Colonic mucosa (tissue), 4 donors: ENCODE data around the gene WDFY3. TPM values are rescaled to one million over a fixed set of nuclear protein-coding genes. Genes with fewer than 3 reads are reported as not detected.
A peak's percentile ranks its signal among the peaks of the same experiment; 100 is the strongest.

Source experiments
- DNase-seq: peaks from one replicate; pipeline ENCODE4 v3.0.0-alpha.2; 2020
- H3K27ac ChIP-seq: fragments of 200-600 bp; one replicate; pipeline ENCODE4 v1.8.0; 2021
- H3K27me3 ChIP-seq: fragments of 200-600 bp; one replicate; pipeline ENCODE4 v1.8.0; 2021
- H3K36me3 ChIP-seq: fragments of 200-600 bp; one replicate; pipeline ENCODE4 v1.8.0; 2021
- H3K4me1 ChIP-seq: fragments of 200-600 bp; one replicate; pipeline ENCODE4 v1.8.0; 2021; ENCODE audit warnings: mild to moderate bottlenecking
- H3K4me3 ChIP-seq: fragments of 200-600 bp; one replicate; pipeline ENCODE4 v1.8.0; 2021
- H3K9ac ChIP-seq, 2 donors: one replicate each; pipeline ENCODE4 v1.7.0; 2013; ENCODE audit warnings: control low read depth in 2 of 2, low read depth in 2 of 2, low read length in 2 of 2
- H3K9me3 ChIP-seq: fragments of 200-600 bp; one replicate; pipeline ENCODE4 v1.8.0; 2021
- intact Hi-C: fragments of 100-400 bp; cut with DNase I; formaldehyde crosslinking; loops from one replicate; pipeline ENCODE4 v1.14.1; 2022
- total RNA-seq, 2 donors: library from RNA; stranded (reverse); fragmentation: NEBNext Ultra II Directional in 1 of 2; extraction: Animal tissue kit (Norgen Biotek cat#: 25700) in 1 of 2; gene quantifications; one replicate each; pipeline ENCODE4 v1.2.1, GENCODE V29; 2021
- TF ChIP-seq, protein P1 (sequence below): fragments of 200-600 bp; IDR thresholded peaks from one replicate; pipeline ENCODE4 v1.8.0; 2022; ENCODE audit warnings: antibody characterized with exemption, mild to moderate bottlenecking
- donor health status: healthy.
- donor health status: DM: no; HTN: no; CAD: no.
- donor health status: DM: no; HTN: no; CAD: no.

Gene WDFY3
- total RNA-seq, 2 donors from 2014 or later, result 46.3 to 50.8 TPM

DNA sequence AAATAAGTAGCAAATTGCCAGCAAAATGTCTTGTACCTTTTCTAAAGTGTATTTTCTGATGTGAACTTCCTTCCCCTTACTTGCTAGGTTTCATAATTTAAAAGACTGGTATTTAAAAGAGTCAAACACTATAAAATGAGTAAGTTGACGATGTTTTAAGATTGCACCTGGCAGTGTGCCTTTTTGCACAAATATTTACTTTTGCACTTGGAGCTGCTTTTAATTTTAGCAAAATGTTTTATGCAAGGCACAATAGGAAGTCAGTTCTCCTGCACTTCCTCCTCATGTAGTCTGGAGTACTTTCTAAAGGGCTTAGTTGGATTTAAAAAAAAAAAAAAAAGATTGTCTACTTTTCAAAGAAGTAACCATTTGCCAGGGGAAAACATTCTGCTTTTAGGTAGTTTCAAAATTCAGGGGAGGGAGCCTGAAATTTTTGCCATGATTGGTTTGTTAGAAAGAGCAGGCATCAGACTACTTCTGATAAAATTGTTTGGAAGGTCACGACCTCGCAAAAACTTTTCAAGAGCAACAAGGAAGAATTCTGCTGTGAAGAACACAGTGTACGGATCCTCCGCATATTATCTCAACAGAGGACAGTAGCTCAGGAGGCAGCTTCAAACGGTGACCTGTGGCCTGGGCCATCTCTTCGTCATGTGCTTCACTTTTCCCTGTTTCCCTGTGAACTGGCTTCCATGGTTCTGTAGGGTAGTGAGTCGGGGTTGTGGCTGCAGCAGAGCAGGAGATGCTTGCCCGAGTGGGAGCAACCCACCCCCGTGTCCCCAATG lies 317.4 kb downstream of the WDFY3 start:
- Histone ChIP-seq H3K9me3 (no peaks in the 10 kb centered on the region), H3K27ac (peak overlapping the region; percentile 68), H3K4me1 (peaks cover 11% of the 10 kb centered on the region), H3K9ac (peak overlapping the region in 1 of 2 donors; percentile 15), H3K4me3 (no peak overlapping the region), H3K27me3 (no peaks in the 10 kb centered on the region), H3K36me3 (no peaks in the 10 kb centered on the region)
- peak; percentile 73 for DNase-seq
- TF ChIP-seq, protein P1, sequence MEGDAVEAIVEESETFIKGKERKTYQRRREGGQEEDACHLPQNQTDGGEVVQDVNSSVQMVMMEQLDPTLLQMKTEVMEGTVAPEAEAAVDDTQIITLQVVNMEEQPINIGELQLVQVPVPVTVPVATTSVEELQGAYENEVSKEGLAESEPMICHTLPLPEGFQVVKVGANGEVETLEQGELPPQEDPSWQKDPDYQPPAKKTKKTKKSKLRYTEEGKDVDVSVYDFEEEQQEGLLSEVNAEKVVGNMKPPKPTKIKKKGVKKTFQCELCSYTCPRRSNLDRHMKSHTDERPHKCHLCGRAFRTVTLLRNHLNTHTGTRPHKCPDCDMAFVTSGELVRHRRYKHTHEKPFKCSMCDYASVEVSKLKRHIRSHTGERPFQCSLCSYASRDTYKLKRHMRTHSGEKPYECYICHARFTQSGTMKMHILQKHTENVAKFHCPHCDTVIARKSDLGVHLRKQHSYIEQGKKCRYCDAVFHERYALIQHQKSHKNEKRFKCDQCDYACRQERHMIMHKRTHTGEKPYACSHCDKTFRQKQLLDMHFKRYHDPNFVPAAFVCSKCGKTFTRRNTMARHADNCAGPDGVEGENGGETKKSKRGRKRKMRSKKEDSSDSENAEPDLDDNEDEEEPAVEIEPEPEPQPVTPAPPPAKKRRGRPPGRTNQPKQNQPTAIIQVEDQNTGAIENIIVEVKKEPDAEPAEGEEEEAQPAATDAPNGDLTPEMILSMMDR, result no peak
- intact Hi-C loops, result no loop called here

DNA sequence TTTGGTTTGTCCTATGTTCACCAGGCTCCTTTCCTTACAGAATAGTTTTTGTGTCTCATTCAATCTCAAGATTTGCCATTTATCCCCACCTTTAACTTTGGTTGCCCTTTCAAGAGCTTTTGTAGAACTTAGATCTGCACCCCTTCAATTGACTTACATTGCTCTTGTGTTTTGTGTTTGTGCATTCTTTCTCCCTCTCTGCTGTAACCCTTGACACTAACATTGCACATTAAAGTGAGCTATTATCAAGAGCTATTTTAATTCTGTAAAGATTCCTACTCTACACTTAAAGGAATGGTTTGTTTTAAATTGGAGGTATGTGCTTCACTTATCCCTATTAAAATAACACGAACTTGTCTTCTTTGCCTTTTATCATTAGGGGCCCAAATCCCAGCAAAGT lies 318.3 kb downstream of the WDFY3 start:
- Histone ChIP-seq H3K4me1 (peaks cover 11% of the 10 kb centered on the region), H3K9ac (peak overlapping the region in 1 of 2 donors; percentile 15), H3K36me3 (no peaks in the 10 kb centered on the region), H3K9me3 (no peaks in the 10 kb centered on the region), H3K27me3 (no peaks in the 10 kb centered on the region), H3K4me3 (no peak overlapping the region), H3K27ac (peak overlapping the region; percentile 68)
- TF ChIP-seq, protein P1, result no peak
- no peak for DNase-seq
- intact Hi-C loops, result no loop called here

DNA sequence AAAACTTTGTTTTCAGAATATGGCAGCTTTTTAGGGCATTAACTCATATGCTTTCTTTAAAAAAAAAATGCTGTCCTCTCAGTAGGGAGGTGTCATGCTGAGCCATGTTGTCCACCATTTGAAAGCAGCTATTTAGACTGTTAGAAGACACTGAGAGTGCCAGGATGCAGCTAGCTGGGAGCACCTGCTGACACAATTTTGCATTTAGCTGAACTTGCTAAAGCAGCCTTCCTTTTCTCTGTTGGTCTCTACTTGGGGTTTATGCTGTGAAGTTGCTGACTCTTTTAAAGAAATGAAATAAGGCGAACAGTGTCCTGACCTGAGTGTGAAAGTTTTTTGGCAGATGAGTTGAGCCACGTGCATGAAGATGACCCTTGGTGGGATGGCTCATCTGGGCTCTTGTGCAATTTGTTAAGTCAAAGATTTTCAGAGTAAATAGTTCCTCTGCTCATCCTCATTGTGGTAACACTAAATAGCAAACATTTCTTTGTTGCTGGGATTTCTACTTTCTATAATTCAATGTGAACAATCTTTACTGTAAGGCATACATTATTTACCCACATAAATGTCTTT lies 319.1 kb downstream of the WDFY3 start:
- Histone ChIP-seq H3K27me3 (no peaks in the 10 kb centered on the region), H3K9ac (no peak overlapping the region), H3K27ac (no peak overlapping the region), H3K36me3 (no peaks in the 10 kb centered on the region), H3K9me3 (no peaks in the 10 kb centered on the region), H3K4me3 (no peak overlapping the region), H3K4me1 (peaks cover 11% of the 10 kb centered on the region)
- intact Hi-C loops, result no loop called here
- DNase-seq, result no peak
- TF ChIP-seq, protein P1, result no peak

DNA sequence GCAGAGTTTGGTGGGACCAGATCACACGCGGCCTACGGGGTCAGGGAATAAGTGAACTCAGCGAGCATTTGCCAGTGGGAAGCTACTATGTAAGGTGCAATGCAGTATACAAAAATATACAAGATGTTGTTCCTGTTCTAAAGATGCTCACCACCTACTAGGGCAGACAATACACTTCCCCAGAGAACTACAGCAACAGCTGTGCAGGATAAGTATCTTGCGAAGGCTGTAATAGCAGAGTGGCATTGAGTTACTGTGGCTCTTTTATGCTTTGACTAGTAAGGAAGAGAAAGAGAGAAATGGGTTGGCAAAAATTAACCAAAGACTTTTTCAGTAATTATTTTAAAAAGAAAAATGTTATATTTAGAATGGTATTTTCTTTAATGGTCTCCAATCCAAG lies 322.4 kb downstream of the WDFY3 start:
- DNase-seq, result no peak
- no peaks in the 10 kb centered on the region for H3K36me3 ChIP-seq

DNA sequence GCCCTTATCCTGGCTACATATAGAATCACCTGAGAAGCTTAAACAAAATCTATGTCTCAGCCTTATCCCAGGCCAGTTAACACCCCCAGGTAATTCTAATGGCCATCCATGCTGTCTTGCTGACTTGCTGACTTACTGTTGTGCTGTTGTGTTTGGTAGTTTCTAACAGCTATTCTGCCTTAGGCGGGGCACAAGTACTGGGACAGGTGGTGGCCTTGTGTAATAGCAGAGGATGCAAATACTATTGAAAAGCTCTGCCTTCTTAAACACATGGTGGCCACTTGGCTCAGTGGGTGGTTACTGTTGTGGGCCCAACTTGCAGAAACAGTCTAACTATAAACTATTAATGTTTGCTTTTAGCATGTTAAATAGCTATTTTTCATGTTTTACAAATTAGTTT lies 327.3 kb downstream of the WDFY3 start:
- H3K27ac ChIP-seq, result no peak overlapping the region
- H3K9ac ChIP-seq, result no peak overlapping the region
- no peaks in the 10 kb centered on the region for H3K36me3 ChIP-seq
- DNase-seq, result no peak
- no peak overlapping the region for H3K4me3 ChIP-seq
- H3K27me3 ChIP-seq, result no peaks in the 10 kb centered on the region
- TF ChIP-seq, protein P1, result no peak
- H3K4me1 ChIP-seq, result no peaks in the 10 kb centered on the region
- intact Hi-C loops, result no loop called here
- H3K9me3 ChIP-seq, result no peaks in the 10 kb centered on the region

More for the DNA sequence above, 322.4 kb downstream of the WDFY3 start:
- TF ChIP-seq, protein P1, result no peak
- intact Hi-C loops, result no loop called here
- Histone ChIP-seq H3K9me3 (no peaks in the 10 kb centered on the region), H3K4me1 (peaks cover 6% of the 10 kb centered on the region), H3K27me3 (no peaks in the 10 kb centered on the region), H3K4me3 (no peak overlapping the region), H3K9ac (no peak overlapping the region), H3K27ac (no peak overlapping the region)
